ENCODE data around the gene SREBF1.

DNA sequence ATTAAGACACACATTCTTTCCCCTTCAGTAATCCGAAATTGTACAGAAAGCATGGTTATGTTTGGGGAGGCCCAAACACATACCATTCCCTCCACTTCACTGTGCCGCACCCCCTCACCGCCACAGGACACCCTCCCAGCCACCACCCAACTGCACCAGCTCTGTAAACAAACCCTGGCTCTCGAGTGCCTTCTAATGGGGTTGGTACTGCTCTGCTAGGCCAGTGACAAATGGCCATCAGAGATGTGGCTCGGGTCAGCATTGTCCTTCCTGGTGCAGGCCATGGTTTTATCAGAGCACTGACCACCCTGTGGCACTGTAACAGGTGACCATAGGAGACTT lies 24.0 kb upstream of the SREBF1 start:
- TF ChIP-seq, protein P1, sequence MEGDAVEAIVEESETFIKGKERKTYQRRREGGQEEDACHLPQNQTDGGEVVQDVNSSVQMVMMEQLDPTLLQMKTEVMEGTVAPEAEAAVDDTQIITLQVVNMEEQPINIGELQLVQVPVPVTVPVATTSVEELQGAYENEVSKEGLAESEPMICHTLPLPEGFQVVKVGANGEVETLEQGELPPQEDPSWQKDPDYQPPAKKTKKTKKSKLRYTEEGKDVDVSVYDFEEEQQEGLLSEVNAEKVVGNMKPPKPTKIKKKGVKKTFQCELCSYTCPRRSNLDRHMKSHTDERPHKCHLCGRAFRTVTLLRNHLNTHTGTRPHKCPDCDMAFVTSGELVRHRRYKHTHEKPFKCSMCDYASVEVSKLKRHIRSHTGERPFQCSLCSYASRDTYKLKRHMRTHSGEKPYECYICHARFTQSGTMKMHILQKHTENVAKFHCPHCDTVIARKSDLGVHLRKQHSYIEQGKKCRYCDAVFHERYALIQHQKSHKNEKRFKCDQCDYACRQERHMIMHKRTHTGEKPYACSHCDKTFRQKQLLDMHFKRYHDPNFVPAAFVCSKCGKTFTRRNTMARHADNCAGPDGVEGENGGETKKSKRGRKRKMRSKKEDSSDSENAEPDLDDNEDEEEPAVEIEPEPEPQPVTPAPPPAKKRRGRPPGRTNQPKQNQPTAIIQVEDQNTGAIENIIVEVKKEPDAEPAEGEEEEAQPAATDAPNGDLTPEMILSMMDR (IDR thresholded peaks at IDR 0.05), result no peak
- TF ChIP-seq POLR2A (IDR thresholded peaks at IDR 0.05), result no peak
- TF ChIP-seq EP300 (IDR thresholded peaks at IDR 0.05), result no peak
- TF ChIP-seq POLR2AphosphoS5 (IDR thresholded peaks at IDR 0.05), result no peak

Data from stomach (tissue), 4 donors.